ENCODE measurements around the gene FHL1.
"Not testable (repeated sequence)": the region's sequence is repeated elsewhere in the genome, so short reads cannot be mapped to it uniquely, and the experiment has no call there.

The FHL1 gene

GRCh38 chrX:136147976-136148375 lies 643 bp downstream of the FHL1 start:
- no peak for DNase-seq (ENCODE audit: low read depth)

GRCh38 chrX:136148391-136148790 lies 1.1 kb downstream of the FHL1 start:
- no peak for DNase-seq (ENCODE audit: low read depth)

- DNase-seq (ENCODE audit: low read depth) = no peak
Measured at GRCh38 chrX:136154998-136155397, 7.7 kb downstream of the FHL1 start.

- DNase-seq (ENCODE audit: low read depth) = no peak
Measured at GRCh38 chrX:136156560-136157117, 9.3 kb downstream of the FHL1 start.

- no peak for DNase-seq (ENCODE audit: low read depth)
Measured at GRCh38 chrX:136157187-136157586, 9.9 kb downstream of the FHL1 start.

GRCh38 chrX:136158685-136159084 lies 11.4 kb downstream of the FHL1 start:
- DNase-seq (ENCODE audit: low read depth) = no peak

- no peak for DNase-seq (ENCODE audit: low read depth)
Measured at GRCh38 chrX:136159611-136160025, 12.3 kb downstream of the FHL1 start.

- peak; percentile 64 for DNase-seq (ENCODE audit: low read depth)
Measured at GRCh38 chrX:136162827-136163570, 15.7 kb downstream of the FHL1 start.

GRCh38 chrX:136163689-136164088 lies 16.4 kb downstream of the FHL1 start:
- DNase-seq (ENCODE audit: low read depth) = peak; percentile 78

GRCh38 chrX:136165406-136165805 lies 18.1 kb downstream of the FHL1 start:
- DNase-seq (ENCODE audit: low read depth) = no peak

GRCh38 chrX:136166221-136166855 lies 19.0 kb downstream of the FHL1 start:
- DNase-seq (ENCODE audit: low read depth) = peak; percentile 68

GRCh38 chrX:136167989-136168388 lies 20.7 kb downstream of the FHL1 start:
- DNase-seq (ENCODE audit: low read depth) = not testable (repeated sequence)

GRCh38 chrX:136168929-136169735 lies 21.8 kb downstream of the FHL1 start:
- DNase-seq (ENCODE audit: low read depth) = peak; percentile 97

- DNase-seq (ENCODE audit: low read depth) = peak; percentile 75
Measured at GRCh38 chrX:136170139-136170800, 22.9 kb downstream of the FHL1 start.

GRCh38 chrX:136171420-136171819 lies 24.1 kb downstream of the FHL1 start:
- DNase-seq (ENCODE audit: low read depth) = peak; percentile 18

- peak; percentile 92 for DNase-seq (ENCODE audit: low read depth)
Measured at GRCh38 chrX:136176399-136176825, 29.1 kb downstream of the FHL1 start.

GRCh38 chrX:136179133-136179532 lies 31.8 kb downstream of the FHL1 start:
- DNase-seq (ENCODE audit: low read depth) = no peak

GRCh38 chrX:136182414-136182813 lies 35.1 kb downstream of the FHL1 start:
- DNase-seq (ENCODE audit: low read depth) = no peak

GRCh38 chrX:136183172-136183571 lies 35.8 kb downstream of the FHL1 start:
- no peak for DNase-seq (ENCODE audit: low read depth)

- DNase-seq (ENCODE audit: low read depth) = no peak
Measured at GRCh38 chrX:136183917-136184316, 36.6 kb downstream of the FHL1 start.

GRCh38 chrX:136185401-136186022 lies 38.2 kb downstream of the FHL1 start:
- peak; percentile 77 for DNase-seq (ENCODE audit: low read depth)
